Caco-2 (cell line): ENCODE results near the gene SH3BGRL2. TPM values are rescaled to one million over a fixed set of nuclear protein-coding genes. Genes with fewer than 3 reads are reported as not detected.

Source experiments
- BruUV-seq: library from RNA; stranded (reverse); fragments of 400-500 nt; replicated peaks from 2 replicates; lab custom pipeline; 2021; lab: Mats Ljungman, UMichigan
- CTCF ChIA-PET: fragments of 300-600 bp; sonication (Branson Sonifier 250); formaldehyde crosslinking; loops from one replicate; lab custom pipeline; 2022; ENCODE audit warnings: antibody characterized with exemption; lab: Charles Lee
- POLR2A ChIA-PET: fragments of 300-600 bp; sonication (Branson Sonifier 250); formaldehyde crosslinking; loops from one replicate; lab custom pipeline; 2022; ENCODE audit warnings: antibody characterized with exemption; lab: Charles Lee
- DNase-seq, 2 experiments: peaks; one replicate each; pipeline versions ENCODE4 v3.0.0 to v3.0.0-alpha.2; 2020 to 2022
- H3K27me3 ChIP-seq: replicated peaks from 2 replicates; pipeline ENCODE4 v1.6.0; 2011; ENCODE audit warnings: low read length; ENCODE audit not compliant: control insufficient read depth, insufficient read depth
- H3K36me3 ChIP-seq: 2 replicates; pipeline ENCODE4 v1.5.1; 2011; ENCODE audit warnings: low read length; ENCODE audit not compliant: control insufficient read depth, insufficient read depth
- H3K4me1 ChIP-seq: fragments of 250-450 bp; sonication (Bioruptor Pico); 2 replicates; pipeline ENCODE4 v1.5.1; 2020; ENCODE audit warnings: mild to moderate bottlenecking
- H3K4me3 ChIP-seq: 2 replicates; pipeline ENCODE4 v1.5.1; 2011; ENCODE audit warnings: low read depth, mild to moderate bottlenecking, control low read depth, low read length
- H3K9me3 ChIP-seq: fragments of 250-450 bp; sonication (Bioruptor Pico); 2 replicates; pipeline ENCODE4 v1.5.1; 2020; ENCODE audit warnings: mild to moderate bottlenecking, moderate library complexity
- H3K27ac Mint-ChIP-seq: one replicate; pipeline ENCODE4 v1.8.0; 2022; ENCODE audit warnings: mixed read lengths; ENCODE audit not compliant: unreplicated experiment
- H3K27me3 Mint-ChIP-seq: one replicate; pipeline ENCODE4 v1.8.0; 2022; ENCODE audit warnings: mixed read lengths; ENCODE audit not compliant: insufficient read depth, unreplicated experiment
- H3K36me3 Mint-ChIP-seq: one replicate; pipeline ENCODE4 v1.8.0; 2022; ENCODE audit warnings: mild to moderate bottlenecking, mixed read lengths; ENCODE audit not compliant: insufficient read depth, unreplicated experiment
- H3K4me1 Mint-ChIP-seq: one replicate; pipeline ENCODE4 v1.8.0; 2022; ENCODE audit warnings: low read depth, mixed read lengths; ENCODE audit not compliant: unreplicated experiment
- H3K4me3 Mint-ChIP-seq: one replicate; pipeline ENCODE4 v1.8.0; 2022; ENCODE audit warnings: mild to moderate bottlenecking, moderate library complexity, mixed read lengths; ENCODE audit not compliant: unreplicated experiment
- H3K9me3 Mint-ChIP-seq: one replicate; pipeline ENCODE4 v1.8.0; 2022; ENCODE audit warnings: mixed read lengths; ENCODE audit not compliant: unreplicated experiment
- intact Hi-C: fragments of 100-400 bp; cut with micrococcal nuclease; formaldehyde crosslinking; loops from one replicate; pipeline ENCODE4 v1.10.0; 2022; ENCODE audit not compliant: unreplicated experiment
- total RNA-seq: library from RNA; stranded (reverse); gene quantifications from 2 replicates; pipeline ENCODE4 v1.2.3, GENCODE V29; 2022
- TF ChIP-seq, protein P1 (sequence below), 2 experiments: fragments of 200-600 bp in 1 of 2; IDR thresholded peaks; 1 replicate in 1 of 2; 2 replicates in 1 of 2; pipeline versions ENCODE4 v1.5.1 to v1.8.0; 2011 to 2022; ENCODE audit warnings: antibody characterized with exemption in 1 of 2, control low read depth in 1 of 2, inconsistent platforms in 1 of 2, low read depth in 1 of 2, low read length in 1 of 2, mild to moderate bottlenecking in 1 of 2, moderate library complexity in 1 of 2; ENCODE audit not compliant: insufficient read depth in 1 of 2, severe bottlenecking in 1 of 2, unreplicated experiment in 1 of 2

SH3BGRL2 gene
- total RNA-seq, 1 experiment from 2014 or later, result 102 TPM

DNA sequence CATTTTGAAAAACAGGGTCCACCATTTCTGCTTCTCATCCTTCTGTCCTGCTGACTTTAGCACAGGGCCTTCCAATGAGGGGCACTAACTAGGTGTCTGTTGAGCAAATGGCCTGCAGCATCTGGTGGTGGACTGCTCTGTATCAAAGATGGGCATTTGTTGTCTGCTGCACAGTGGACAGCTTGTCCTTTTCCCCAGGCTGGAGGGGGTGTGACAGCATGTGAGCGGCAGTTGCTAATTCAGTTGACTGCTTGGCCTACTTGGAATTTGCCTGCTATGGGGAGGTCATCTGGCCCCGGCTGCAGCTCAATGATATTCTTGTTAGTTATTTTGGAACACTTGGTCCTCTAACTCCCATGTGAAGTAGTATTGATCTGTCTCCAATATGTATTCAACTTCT is 93.7 kb downstream of the SH3BGRL2 start:
- Mint-ChIP-seq H3K9me3 (peaks cover 9% of the 10 kb centered on the region), H3K36me3 (no peaks in the 10 kb centered on the region), H3K27ac (no peak overlapping the region), H3K27me3 (no peaks in the 10 kb centered on the region), H3K4me1 (no peaks in the 10 kb centered on the region), H3K4me3 (no peak overlapping the region)
- Histone ChIP-seq H3K4me3 (no peak overlapping the region), H3K36me3 (no peaks in the 10 kb centered on the region), H3K27me3 (no peaks in the 10 kb centered on the region), H3K9me3 (no peaks in the 10 kb centered on the region), H3K4me1 (no peaks in the 10 kb centered on the region)
- intact Hi-C loops, result no loop called here
- ChIA-PET POLR2A (no interaction called here), CTCF (no interaction called here)
- no peak for DNase-seq
- TF ChIP-seq, protein P1, sequence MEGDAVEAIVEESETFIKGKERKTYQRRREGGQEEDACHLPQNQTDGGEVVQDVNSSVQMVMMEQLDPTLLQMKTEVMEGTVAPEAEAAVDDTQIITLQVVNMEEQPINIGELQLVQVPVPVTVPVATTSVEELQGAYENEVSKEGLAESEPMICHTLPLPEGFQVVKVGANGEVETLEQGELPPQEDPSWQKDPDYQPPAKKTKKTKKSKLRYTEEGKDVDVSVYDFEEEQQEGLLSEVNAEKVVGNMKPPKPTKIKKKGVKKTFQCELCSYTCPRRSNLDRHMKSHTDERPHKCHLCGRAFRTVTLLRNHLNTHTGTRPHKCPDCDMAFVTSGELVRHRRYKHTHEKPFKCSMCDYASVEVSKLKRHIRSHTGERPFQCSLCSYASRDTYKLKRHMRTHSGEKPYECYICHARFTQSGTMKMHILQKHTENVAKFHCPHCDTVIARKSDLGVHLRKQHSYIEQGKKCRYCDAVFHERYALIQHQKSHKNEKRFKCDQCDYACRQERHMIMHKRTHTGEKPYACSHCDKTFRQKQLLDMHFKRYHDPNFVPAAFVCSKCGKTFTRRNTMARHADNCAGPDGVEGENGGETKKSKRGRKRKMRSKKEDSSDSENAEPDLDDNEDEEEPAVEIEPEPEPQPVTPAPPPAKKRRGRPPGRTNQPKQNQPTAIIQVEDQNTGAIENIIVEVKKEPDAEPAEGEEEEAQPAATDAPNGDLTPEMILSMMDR (IDR thresholded peaks at IDR 0.05; ENCODE audit: insufficient read depth in 1 of 2, low read depth in 1 of 2, low read length in 1 of 2, severe bottlenecking in 1 of 2, unreplicated experiment in 1 of 2), result no peak
- no TSS peak for BruUV-seq

DNA sequence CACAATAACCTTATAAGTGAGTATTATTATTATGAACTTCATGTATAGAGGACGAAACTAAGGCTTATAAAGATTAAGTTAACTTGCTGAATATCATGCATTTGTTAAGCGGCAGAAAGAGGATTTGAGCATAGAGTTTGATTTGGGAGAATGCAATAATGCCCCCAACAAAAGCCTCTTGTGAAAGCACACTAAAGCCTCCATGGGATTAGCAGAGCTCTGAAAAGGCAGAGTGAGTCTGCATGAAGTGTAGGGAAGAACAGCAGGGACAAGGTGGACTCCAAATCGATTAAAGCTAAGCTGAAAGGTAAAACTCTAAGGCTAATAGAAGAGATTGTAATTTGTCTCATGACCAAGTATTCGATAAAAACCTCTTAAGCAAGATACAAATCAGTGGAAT is 100.3 kb downstream of the SH3BGRL2 start:
- no peaks in the 10 kb centered on the region for H3K36me3 Mint-ChIP-seq
- no peaks in the 10 kb centered on the region for H3K27me3 ChIP-seq
- no peaks in the 10 kb centered on the region for H3K36me3 ChIP-seq
- no peaks in the 10 kb centered on the region for H3K4me1 ChIP-seq
- intact Hi-C loops, result no loop called here
- POLR2A ChIA-PET, result no interaction called here
- TF ChIP-seq, protein P1 (IDR thresholded peaks at IDR 0.05; ENCODE audit: insufficient read depth in 1 of 2, low read depth in 1 of 2, low read length in 1 of 2, severe bottlenecking in 1 of 2, unreplicated experiment in 1 of 2), result no peak
- no peaks in the 10 kb centered on the region for H3K9me3 ChIP-seq
- CTCF ChIA-PET, result no interaction called here
- no peaks in the 10 kb centered on the region for H3K9me3 Mint-ChIP-seq
- H3K4me3 ChIP-seq, result no peak overlapping the region
- no peaks in the 10 kb centered on the region for H3K4me1 Mint-ChIP-seq
- no peak for DNase-seq
- no peak overlapping the region for H3K4me3 Mint-ChIP-seq
- BruUV-seq, result no TSS peak
- H3K27ac Mint-ChIP-seq, result no peak overlapping the region
- peaks cover 2% of the 10 kb centered on the region for H3K27me3 Mint-ChIP-seq

- CTCF ChIA-PET, result no interaction called here
- intact Hi-C loops, result no loop called here
- BruUV-seq, result no TSS peak
These were observed 102.3 kb downstream of the SH3BGRL2 start for GRCh38 chr6:79733388-79733787.

More at GRCh38 chr6:79733388-79733787, 102.3 kb downstream of the SH3BGRL2 start:
- TF ChIP-seq, protein P1 (IDR thresholded peaks at IDR 0.05; ENCODE audit: insufficient read depth in 1 of 2, low read depth in 1 of 2, low read length in 1 of 2, severe bottlenecking in 1 of 2, unreplicated experiment in 1 of 2), result no peak
- POLR2A ChIA-PET, result no interaction called here
- Histone ChIP-seq H3K27me3 (no peaks in the 10 kb centered on the region), H3K4me3 (no peak overlapping the region), H3K4me1 (peaks cover 5% of the 10 kb centered on the region; the same call in 1 of the 2 replicates), H3K9me3 (no peaks in the 10 kb centered on the region), H3K36me3 (no peaks in the 10 kb centered on the region)
- no peaks in the 10 kb centered on the region for H3K9me3 Mint-ChIP-seq
- no peak overlapping the region for H3K4me3 Mint-ChIP-seq
- no peak overlapping the region for H3K27ac Mint-ChIP-seq
- H3K27me3 Mint-ChIP-seq, result peaks cover 2% of the 10 kb centered on the region
- peaks cover 7% of the 10 kb centered on the region for H3K4me1 Mint-ChIP-seq
- no peak for DNase-seq
- H3K36me3 Mint-ChIP-seq, result no peaks in the 10 kb centered on the region
